Stimulated activated CD4-positive, alpha-beta T cell treated with anti-CD3 and anti-CD28 coated beads, TNF-alpha, amount 100 ng/mL, for 48 hours (primary cell): ENCODE data around the gene PCDHGA1.

Experiments
- DNase-seq, 3 donors: peaks; one replicate each; pipeline ENCODE4 v3.0.0-alpha.2; 2020; ENCODE audit warnings: low read depth in 3 of 3

PCDHGA1 gene

GRCh38 chr5:141439411-141440141 is 109.3 kb downstream of the PCDHGA1 start:
- DNase-seq = no peak

- DNase-seq = no peak
Measured at GRCh38 chr5:141440341-141440740, 110.0 kb downstream of the PCDHGA1 start.

GRCh38 chr5:141441571-141442170 is 111.4 kb downstream of the PCDHGA1 start:
- DNase-seq = no peak

- no peak for DNase-seq
Measured at GRCh38 chr5:141465351-141465750, 135.0 kb downstream of the PCDHGA1 start.

- DNase-seq = peak; percentile 37 to 48 (median 38)
Measured at GRCh38 chr5:141475625-141476131, 145.4 kb downstream of the PCDHGA1 start, which contains the start of gene PCDHGC3. TSS of gene PCDHGC3 (plus strand) at chr5:141475966. CDS start at chr5:141476117, 151 bp downstream.

GRCh38 chr5:141476132-141476911 is 146.0 kb downstream of the PCDHGA1 start:
- no peak for DNase-seq

GRCh38 chr5:141477044-141477575 is 146.8 kb downstream of the PCDHGA1 start:
- no peak for DNase-seq

GRCh38 chr5:141477815-141478214 is 147.5 kb downstream of the PCDHGA1 start:
- no peak for DNase-seq

- DNase-seq = no peak
Measured at GRCh38 chr5:141478321-141478945, 148.1 kb downstream of the PCDHGA1 start.

- DNase-seq = no peak
Measured at GRCh38 chr5:141479776-141480175, 149.5 kb downstream of the PCDHGA1 start.

- no peak for DNase-seq
Measured at GRCh38 chr5:141483902-141484301, 153.6 kb downstream of the PCDHGA1 start.

- no peak for DNase-seq
Measured at GRCh38 chr5:141484310-141484640, 154.0 kb downstream of the PCDHGA1 start.

GRCh38 chr5:141484641-141485311 is 154.5 kb downstream of the PCDHGA1 start, which contains the start of gene PCDHGC4:
TSS of gene PCDHGC4 (plus strand) at chr5:141485030. CDS start at chr5:141485174, 144 bp downstream.
- DNase-seq = no peak

- DNase-seq = no peak
Measured at GRCh38 chr5:141485321-141486055, 155.2 kb downstream of the PCDHGA1 start.

- no peak for DNase-seq
Measured at GRCh38 chr5:141486091-141486490, 155.8 kb downstream of the PCDHGA1 start.

GRCh38 chr5:141487131-141487530 is 156.8 kb downstream of the PCDHGA1 start:
- no peak for DNase-seq

GRCh38 chr5:141488591-141489561 is 158.6 kb downstream of the PCDHGA1 start, which contains the start of gene PCDHGC5:
TSS of gene PCDHGC5 (plus strand) at chr5:141489081. CDS start at chr5:141489241, 160 bp downstream.
- no peak for DNase-seq

GRCh38 chr5:141489841-141490240 is 159.5 kb downstream of the PCDHGA1 start:
- no peak for DNase-seq

GRCh38 chr5:141490271-141490670 is 160.0 kb downstream of the PCDHGA1 start:
- no peak for DNase-seq
